NOMO-1 (cell line): Measurements from ENCODE around the gene IL5.
A peak's percentile ranks its signal among the peaks of the same experiment; 100 is the strongest.
"Not testable (repeated sequence)": the region's sequence is repeated elsewhere in the genome, so short reads cannot be mapped to it uniquely, and the experiment has no call there.

Experiments
- DNase-seq, 2 experiments: peaks; one replicate each; lab custom pipeline; 2025; ENCODE audit not compliant: unreplicated experiment in 2 of 2; lab: John Stamatoyannopoulos, UW

IL5 gene

GRCh38 chr5:132543472-132544201, at the start of gene IL5:
Gene IL5 (minus strand): TSS chr5:132543522. CDS start chr5:132543478, 44 bp downstream.
- DNase-seq: no peak

- DNase-seq: no peak
Measured at GRCh38 chr5:132592521-132592920, 49.2 kb upstream of the IL5 start.

GRCh38 chr5:132591145-132591544, 47.8 kb upstream of the IL5 start:
- no peak for DNase-seq

- no peak for DNase-seq
Measured at GRCh38 chr5:132589467-132589866, 46.1 kb upstream of the IL5 start.

GRCh38 chr5:132586063-132586462, 42.7 kb upstream of the IL5 start:
- DNase-seq: no peak

- DNase-seq: not testable (repeated sequence)
Measured at GRCh38 chr5:132584560-132584959, 41.2 kb upstream of the IL5 start.

- no peak for DNase-seq
Measured at GRCh38 chr5:132576123-132576522, 32.8 kb upstream of the IL5 start.

GRCh38 chr5:132566657-132567056, 23.3 kb upstream of the IL5 start:
- no peak for DNase-seq

GRCh38 chr5:132564555-132564954, 21.2 kb upstream of the IL5 start:
- not testable (repeated sequence) for DNase-seq

GRCh38 chr5:132561601-132562000, 18.3 kb upstream of the IL5 start:
- no peak for DNase-seq

GRCh38 chr5:132559383-132560060, 16.2 kb upstream of the IL5 start:
- no peak for DNase-seq

GRCh38 chr5:132557478-132558172, 14.3 kb upstream of the IL5 start:
- peak; percentile 9 to 28 for DNase-seq

GRCh38 chr5:132556763-132557477, 13.6 kb upstream of the IL5 start, which contains the start of gene RAD50:
Gene RAD50 (plus strand): TSS chr5:132556977. CDS start chr5:132557325, 348 bp downstream.
- DNase-seq: peak; percentile 81 to 90

- no peak for DNase-seq
Measured at GRCh38 chr5:132556153-132556762, 12.9 kb upstream of the IL5 start.

GRCh38 chr5:132549576-132549975, 6.3 kb upstream of the IL5 start:
- no peak for DNase-seq

GRCh38 chr5:132548834-132549233, 5.5 kb upstream of the IL5 start:
- DNase-seq: not testable (repeated sequence)

GRCh38 chr5:132547269-132547668, 3.9 kb upstream of the IL5 start:
- no peak for DNase-seq

- no peak for DNase-seq
Measured at GRCh38 chr5:132546108-132546507, 2.8 kb upstream of the IL5 start.

GRCh38 chr5:132540764-132541163, 2.6 kb downstream of the IL5 start:
- no peak for DNase-seq

GRCh38 chr5:132540149-132540548, 3.2 kb downstream of the IL5 start:
- DNase-seq: no peak
